Activated T-cell treated with anti-CD3 and anti-CD28 coated beads for 1 hour (primary cell): ENCODE data around the gene GDA.

Source experiments
- DNase-seq: peaks from one replicate; pipeline ENCODE4 v3.0.0-alpha.2; 2020; ENCODE audit warnings: low read depth

GDA gene

GRCh38 chr9:72150661-72151060 lies 1.4 kb downstream of the GDA start:
- DNase-seq, result no peak

GRCh38 chr9:72151104-72151503 lies 1.9 kb downstream of the GDA start:
- no peak for DNase-seq

- DNase-seq, result no peak
Measured at GRCh38 chr9:72154468-72155285, 5.4 kb downstream of the GDA start.

GRCh38 chr9:72155301-72155700 lies 6.1 kb downstream of the GDA start:
- no peak for DNase-seq

- DNase-seq, result no peak
Measured at GRCh38 chr9:72156586-72156985, 7.3 kb downstream of the GDA start.

GRCh38 chr9:72158680-72159079 lies 9.4 kb downstream of the GDA start:
- DNase-seq, result no peak

- DNase-seq, result no peak
Measured at GRCh38 chr9:72160446-72161123, 11.3 kb downstream of the GDA start.

GRCh38 chr9:72165326-72165725 lies 16.1 kb downstream of the GDA start:
- no peak for DNase-seq

GRCh38 chr9:72165821-72166547 lies 16.7 kb downstream of the GDA start:
- DNase-seq, result no peak

- DNase-seq, result no peak
Measured at GRCh38 chr9:72168075-72168474, 18.8 kb downstream of the GDA start.

- DNase-seq, result no peak
Measured at GRCh38 chr9:72169178-72169577, 19.9 kb downstream of the GDA start.

- DNase-seq, result no peak
Measured at GRCh38 chr9:72173080-72173479, 23.8 kb downstream of the GDA start.

- no peak for DNase-seq
Measured at GRCh38 chr9:72185561-72185960, 36.3 kb downstream of the GDA start.

GRCh38 chr9:72187121-72187695 lies 38.0 kb downstream of the GDA start:
- DNase-seq, result no peak

- DNase-seq, result no peak
Measured at GRCh38 chr9:72188232-72188631, 39.0 kb downstream of the GDA start.

- no peak for DNase-seq
Measured at GRCh38 chr9:72193478-72193881, 44.2 kb downstream of the GDA start.

GRCh38 chr9:72199238-72199637 lies 50.0 kb downstream of the GDA start:
- DNase-seq, result no peak

GRCh38 chr9:72200452-72200851 lies 51.2 kb downstream of the GDA start:
- no peak for DNase-seq

GRCh38 chr9:72202009-72202408 lies 52.8 kb downstream of the GDA start:
- DNase-seq, result no peak

GRCh38 chr9:72203205-72203803 lies 54.1 kb downstream of the GDA start:
- DNase-seq, result no peak

GRCh38 chr9:72204062-72204461 lies 54.8 kb downstream of the GDA start:
- DNase-seq, result no peak

GRCh38 chr9:72205513-72205912 lies 56.3 kb downstream of the GDA start:
- no peak for DNase-seq
